Endothelial cell of umbilical vein (primary cell): ENCODE data around the gene GDF11.

ENCODE experiments used
- EZH2 ChIP-seq: IDR thresholded peaks from 2 replicates; pipeline ENCODE4 v1.6.1; 2012; ENCODE audit warnings: borderline replicate concordance, low read depth, mild to moderate bottlenecking, moderate library complexity, low read length, inconsistent platforms; ENCODE audit not compliant: severe bottlenecking
- JUN ChIP-seq: IDR thresholded peaks from 2 replicates; pipeline ENCODE4 v1.6.1; 2011; ENCODE audit warnings: borderline replicate concordance, low read depth; ENCODE audit not compliant: insufficient read length, insufficient read depth
- MYC ChIP-seq: IDR thresholded peaks from one replicate; pipeline ENCODE4 v1.6.1; 2011; ENCODE audit warnings: mild to moderate bottlenecking, low read depth, low read length
- POLR2AphosphoS5 ChIP-seq: IDR thresholded peaks from 2 replicates; pipeline ENCODE4 v1.6.1; 2012; ENCODE audit warnings: low read depth, mild to moderate bottlenecking, control low read depth, low read length, moderate library complexity; ENCODE audit not compliant: insufficient read depth
- TF ChIP-seq, protein P1 (sequence below), 2 donors: IDR thresholded peaks; 1 replicate in 1 of 2; 2 replicates in 1 of 2; pipeline ENCODE4 v1.5.1; 2011; ENCODE audit warnings: low read length in 2 of 2, mild to moderate bottlenecking in 2 of 2, moderate library complexity in 2 of 2, control low read depth in 1 of 2, inconsistent platforms in 1 of 2, low read depth in 1 of 2; ENCODE audit not compliant: insufficient read depth in 1 of 2; ENCODE audit errors: extremely low read depth in 1 of 2
- TF ChIP-seq, protein P2 (sequence below): IDR thresholded peaks from 2 replicates; pipeline ENCODE4 v1.6.1; 2011; ENCODE audit not compliant: insufficient read depth, insufficient read length

GRCh38 chr12:55789893-55790292, 47.0 kb downstream of the GDF11 start:
- no peak for TF ChIP-seq EZH2
- TF ChIP-seq, protein P1, sequence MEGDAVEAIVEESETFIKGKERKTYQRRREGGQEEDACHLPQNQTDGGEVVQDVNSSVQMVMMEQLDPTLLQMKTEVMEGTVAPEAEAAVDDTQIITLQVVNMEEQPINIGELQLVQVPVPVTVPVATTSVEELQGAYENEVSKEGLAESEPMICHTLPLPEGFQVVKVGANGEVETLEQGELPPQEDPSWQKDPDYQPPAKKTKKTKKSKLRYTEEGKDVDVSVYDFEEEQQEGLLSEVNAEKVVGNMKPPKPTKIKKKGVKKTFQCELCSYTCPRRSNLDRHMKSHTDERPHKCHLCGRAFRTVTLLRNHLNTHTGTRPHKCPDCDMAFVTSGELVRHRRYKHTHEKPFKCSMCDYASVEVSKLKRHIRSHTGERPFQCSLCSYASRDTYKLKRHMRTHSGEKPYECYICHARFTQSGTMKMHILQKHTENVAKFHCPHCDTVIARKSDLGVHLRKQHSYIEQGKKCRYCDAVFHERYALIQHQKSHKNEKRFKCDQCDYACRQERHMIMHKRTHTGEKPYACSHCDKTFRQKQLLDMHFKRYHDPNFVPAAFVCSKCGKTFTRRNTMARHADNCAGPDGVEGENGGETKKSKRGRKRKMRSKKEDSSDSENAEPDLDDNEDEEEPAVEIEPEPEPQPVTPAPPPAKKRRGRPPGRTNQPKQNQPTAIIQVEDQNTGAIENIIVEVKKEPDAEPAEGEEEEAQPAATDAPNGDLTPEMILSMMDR (IDR thresholded peaks at IDR 0.05; ENCODE audit: extremely low read depth in 1 of 2, insufficient read depth in 1 of 2, low read depth in 1 of 2, low read length in 2 of 2): no peak
- TF ChIP-seq JUN: no peak
- TF ChIP-seq, protein P2, sequence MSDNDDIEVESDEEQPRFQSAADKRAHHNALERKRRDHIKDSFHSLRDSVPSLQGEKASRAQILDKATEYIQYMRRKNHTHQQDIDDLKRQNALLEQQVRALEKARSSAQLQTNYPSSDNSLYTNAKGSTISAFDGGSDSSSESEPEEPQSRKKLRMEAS: no peak
- TF ChIP-seq POLR2AphosphoS5: no peak
- TF ChIP-seq MYC: no peak
